Chondrocyte (in vitro differentiated cells): ENCODE data around the gene CSNK2A2. TPM values are rescaled to one million over a fixed set of nuclear protein-coding genes. Genes with fewer than 3 reads are reported as not detected.
A peak's percentile ranks its signal among the peaks of the same experiment; 100 is the strongest.

ENCODE experiments used
- DNase-seq: peaks from one replicate; pipeline ENCODE4 v3.0.0; 2021; ENCODE audit warnings: mixed read lengths, low spot score
- H3K27ac Mint-ChIP-seq: one replicate; pipeline ENCODE4 v1.8.0; 2021; ENCODE audit warnings: mild to moderate bottlenecking, moderate library complexity, mixed read lengths; ENCODE audit not compliant: unreplicated experiment
- H3K27me3 Mint-ChIP-seq: 2 replicates; pipeline ENCODE4 v1.8.0; 2021; ENCODE audit warnings: low read depth, mixed read lengths
- H3K36me3 Mint-ChIP-seq: 2 replicates; pipeline ENCODE4 v1.8.0; 2021; ENCODE audit warnings: low read depth, mixed read lengths
- H3K4me1 Mint-ChIP-seq: 2 replicates; pipeline ENCODE4 v1.8.0; 2021; ENCODE audit warnings: low read depth, mild to moderate bottlenecking, mixed read lengths
- H3K4me3 Mint-ChIP-seq: one replicate; pipeline ENCODE4 v1.8.0; 2021; ENCODE audit warnings: mild to moderate bottlenecking, moderate library complexity, mixed read lengths; ENCODE audit not compliant: unreplicated experiment
- H3K9me3 Mint-ChIP-seq: 2 replicates; pipeline ENCODE4 v1.8.0; 2021; ENCODE audit warnings: low read depth, mixed read lengths
- total RNA-seq: library from RNA; stranded (reverse); gene quantifications from 3 replicates; pipeline ENCODE4 v1.2.1, GENCODE V29; 2021
- TF ChIP-seq, protein P1 (sequence below): fragments of 200-600 bp; sonication (generic); IDR thresholded peaks from 2 replicates; pipeline ENCODE4 v1.5.0; 2021; ENCODE audit warnings: antibody characterized with exemption, mild to moderate bottlenecking, moderate library complexity

Gene CSNK2A2
- total RNA-seq, 1 donor from 2014 or later: 69.6 TPM

DNA sequence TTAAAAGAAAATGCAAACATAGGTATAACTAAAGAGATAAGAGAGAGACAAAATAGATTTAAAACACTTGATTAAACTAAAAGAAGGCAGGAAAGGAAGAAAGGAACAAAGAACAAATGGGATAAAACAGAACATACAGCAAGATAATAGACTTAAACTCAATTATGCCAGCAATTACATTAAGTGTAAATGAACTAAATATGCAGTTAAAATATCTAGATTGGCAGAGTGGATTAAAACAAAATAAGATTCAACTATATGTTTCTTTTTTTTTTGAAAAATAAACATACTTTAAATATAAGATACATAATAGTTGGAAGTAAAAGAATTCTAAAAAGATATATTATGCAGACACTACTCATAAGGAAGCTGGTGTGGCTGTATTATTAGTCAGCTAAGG lies 59.1 kb downstream of the CSNK2A2 start:
- Mint-ChIP-seq H3K4me3 (no peak overlapping the region), H3K36me3 (peaks cover 13% of the 10 kb centered on the region), H3K27me3 (no peaks in the 10 kb centered on the region), H3K4me1 (no peaks in the 10 kb centered on the region), H3K9me3 (peaks cover 28% of the 10 kb centered on the region), H3K27ac (no peak overlapping the region)
- TF ChIP-seq, protein P1, sequence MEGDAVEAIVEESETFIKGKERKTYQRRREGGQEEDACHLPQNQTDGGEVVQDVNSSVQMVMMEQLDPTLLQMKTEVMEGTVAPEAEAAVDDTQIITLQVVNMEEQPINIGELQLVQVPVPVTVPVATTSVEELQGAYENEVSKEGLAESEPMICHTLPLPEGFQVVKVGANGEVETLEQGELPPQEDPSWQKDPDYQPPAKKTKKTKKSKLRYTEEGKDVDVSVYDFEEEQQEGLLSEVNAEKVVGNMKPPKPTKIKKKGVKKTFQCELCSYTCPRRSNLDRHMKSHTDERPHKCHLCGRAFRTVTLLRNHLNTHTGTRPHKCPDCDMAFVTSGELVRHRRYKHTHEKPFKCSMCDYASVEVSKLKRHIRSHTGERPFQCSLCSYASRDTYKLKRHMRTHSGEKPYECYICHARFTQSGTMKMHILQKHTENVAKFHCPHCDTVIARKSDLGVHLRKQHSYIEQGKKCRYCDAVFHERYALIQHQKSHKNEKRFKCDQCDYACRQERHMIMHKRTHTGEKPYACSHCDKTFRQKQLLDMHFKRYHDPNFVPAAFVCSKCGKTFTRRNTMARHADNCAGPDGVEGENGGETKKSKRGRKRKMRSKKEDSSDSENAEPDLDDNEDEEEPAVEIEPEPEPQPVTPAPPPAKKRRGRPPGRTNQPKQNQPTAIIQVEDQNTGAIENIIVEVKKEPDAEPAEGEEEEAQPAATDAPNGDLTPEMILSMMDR: no peak
- no peak for DNase-seq

- TF ChIP-seq, protein P1: no peak
- Mint-ChIP-seq H3K27ac (no peak overlapping the region), H3K36me3 (peaks cover 13% of the 10 kb centered on the region), H3K4me3 (no peak overlapping the region), H3K4me1 (no peaks in the 10 kb centered on the region), H3K9me3 (peaks cover 28% of the 10 kb centered on the region), H3K27me3 (no peaks in the 10 kb centered on the region)
- no peak for DNase-seq
These were observed 60.3 kb downstream of the CSNK2A2 start for GRCh38 chr16:58137581-58137980.

DNA sequence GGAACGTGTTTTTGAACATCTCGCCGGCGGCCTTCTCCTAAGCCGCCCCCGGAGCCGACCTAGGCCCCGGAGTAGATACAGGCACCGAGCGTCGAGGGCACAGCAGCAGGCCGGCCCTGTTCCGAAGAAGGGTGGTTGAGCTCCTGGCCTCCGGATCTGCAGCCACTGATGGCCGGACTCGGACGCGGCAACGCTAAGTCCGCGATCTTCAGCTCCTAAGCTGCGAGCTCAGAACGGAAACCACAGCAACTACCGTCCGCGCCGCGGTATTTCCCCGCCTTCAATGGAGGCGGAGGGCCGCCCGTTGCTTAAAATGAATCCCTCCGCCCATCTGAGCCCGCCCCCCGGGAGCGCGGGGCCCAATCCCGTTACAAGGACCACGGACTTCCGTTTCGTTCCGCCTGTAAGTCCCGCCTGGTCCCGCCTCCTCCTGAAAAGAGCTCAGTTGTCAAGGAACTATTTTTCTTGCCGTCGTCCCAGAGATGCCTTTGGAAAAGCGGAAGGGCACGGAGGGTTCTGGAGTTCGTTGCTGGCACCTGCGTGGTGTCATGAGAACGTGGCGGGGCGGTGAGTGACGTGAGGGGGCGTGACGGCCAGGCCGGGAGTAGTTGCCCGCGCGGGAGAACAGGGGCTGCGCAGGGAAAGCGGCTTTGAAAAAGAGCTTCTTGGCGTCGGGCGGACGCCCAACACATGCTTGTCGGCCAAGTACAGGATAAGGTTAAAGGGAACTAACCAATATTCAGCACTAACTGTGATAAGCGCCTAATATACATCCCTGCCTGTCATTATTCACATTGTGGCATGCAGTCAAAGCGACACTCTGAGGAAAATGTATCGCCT lies 68.6 kb downstream of the CSNK2A2 start, which contains the start of gene CFAP20:
TSS of gene CFAP20 (minus strand) at position 285 of the 840 bp plus-strand sequence. CDS start at position 19, 266 bp downstream.
- H3K36me3 Mint-ChIP-seq: peaks cover 4% of the 10 kb centered on the region
- peaks cover 33% of the 10 kb centered on the region for H3K4me1 Mint-ChIP-seq
- peaks cover 5% of the 10 kb centered on the region for H3K9me3 Mint-ChIP-seq
- peak; percentile 100 for DNase-seq
- H3K27ac Mint-ChIP-seq: peak within 1 kb of the TSS; percentile 87
- peak within 1 kb of the TSS; percentile 76 for H3K4me3 Mint-ChIP-seq
- TF ChIP-seq, protein P1: no peak
- H3K27me3 Mint-ChIP-seq: no peaks in the 10 kb centered on the region

DNA sequence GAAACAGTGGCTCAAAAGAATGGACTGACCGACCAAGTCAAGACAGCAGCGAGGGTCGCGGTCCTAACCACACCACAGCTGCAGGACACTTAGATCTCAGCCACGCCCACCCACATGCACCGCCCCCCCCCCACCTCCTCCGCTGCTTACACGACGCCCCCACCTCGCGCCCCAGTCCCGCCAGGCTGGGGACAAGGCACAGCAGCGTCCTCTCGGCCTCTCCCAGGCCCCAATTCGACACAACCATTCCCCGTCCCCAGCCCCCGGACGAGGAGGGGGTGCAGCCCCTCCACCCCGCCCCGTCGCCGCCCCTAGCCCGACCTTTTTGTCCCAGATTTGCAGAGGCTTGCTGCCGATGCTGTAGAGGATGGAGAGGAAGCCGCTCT lies 69.2 kb downstream of the CSNK2A2 start:
- no peak for DNase-seq
- peaks cover 5% of the 10 kb centered on the region for H3K9me3 Mint-ChIP-seq
- H3K4me1 Mint-ChIP-seq: peaks cover 36% of the 10 kb centered on the region
- H3K27me3 Mint-ChIP-seq: no peaks in the 10 kb centered on the region
- TF ChIP-seq, protein P1: no peak
- H3K4me3 Mint-ChIP-seq: peak overlapping the region; percentile 76
- H3K36me3 Mint-ChIP-seq: peaks cover 4% of the 10 kb centered on the region
- H3K27ac Mint-ChIP-seq: peak overlapping the region; percentile 87

GRCh38 chr16:58128181-58128631 lies 69.7 kb downstream of the CSNK2A2 start:
- H3K4me1 Mint-ChIP-seq: peaks cover 38% of the 10 kb centered on the region
- H3K36me3 Mint-ChIP-seq: peaks cover 4% of the 10 kb centered on the region
- H3K27me3 Mint-ChIP-seq: no peaks in the 10 kb centered on the region
- no peak for DNase-seq
- peak overlapping the region; percentile 87 for H3K27ac Mint-ChIP-seq
- peaks cover 5% of the 10 kb centered on the region for H3K9me3 Mint-ChIP-seq
- TF ChIP-seq, protein P1: no peak
- H3K4me3 Mint-ChIP-seq: peak overlapping the region; percentile 76
